ENCODE results near the gene SLIT1.

Gene SLIT1

GRCh38 chr10:96949039-96949683 lies 236.6 kb downstream of the SLIT1 start:
- DNase-seq, result no peak

Measured in stimulated activated naive CD4-positive, alpha-beta T cell treated with Interleukin-2 at 50 U/mL for 16 hours (primary cell).